HepG2 (cell line): Measurements from ENCODE around the gene EFEMP2. TPM values are rescaled to one million over a fixed set of nuclear protein-coding genes. Genes with fewer than 3 reads are reported as not detected.

Experiments used
- ATF2 ChIP-seq: sonication (generic); formaldehyde crosslinking; IDR thresholded peaks from 2 replicates; pipeline ENCODE4 v1.4.0; 2020; ENCODE audit warnings: missing genetic modification reagents
- HNF1A ChIP-seq, 2 experiments: sonication (generic) in 1 of 2; formaldehyde crosslinking in 1 of 2; IDR thresholded peaks; 2 replicates each; pipeline versions ENCODE4 v1.4.0 to v1.6.1; 2016 to 2020; ENCODE audit warnings: borderline replicate concordance in 1 of 2, low read depth in 1 of 2, mild to moderate bottlenecking in 1 of 2, missing genetic modification reagents in 1 of 2
- HNRNPL ChIP-seq: fragments of 200-400 bp; formaldehyde crosslinking; IDR thresholded peaks from 2 replicates; pipeline ENCODE4 v1.6.1; 2017; ENCODE audit warnings: mild to moderate bottlenecking, low read depth, low read length
- LCORL ChIP-seq, 2 experiments: fragments of 450-650 bp in 1 of 2; sonication (generic) in 1 of 2; formaldehyde crosslinking in 1 of 2; IDR thresholded peaks; 2 replicates each; pipeline versions ENCODE4 v1.5.0 to v1.6.1; 2017 to 2020; ENCODE audit warnings: antibody characterized with exemption in 1 of 2, missing genetic modification reagents in 1 of 2
- MAFK ChIP-seq, 2 experiments: IDR thresholded peaks in 1 of 2; conservative IDR thresholded peaks in 1 of 2; 2 replicates each; pipeline ENCODE4 v1.6.1; 2011; ENCODE audit warnings: improper control_type of control experiment in 2 of 2, low read length in 2 of 2
- MBNL3 ChIP-seq: fragments of 250-450 bp; sonication (Bioruptor Pico); conservative IDR thresholded peaks from 2 replicates; pipeline ENCODE4 v1.8.0; 2022; ENCODE audit warnings: mild to moderate bottlenecking, inconsistent platforms
- NFRKB ChIP-seq: fragments of 450-650 bp; IDR thresholded peaks from 2 replicates; pipeline ENCODE4 v1.6.1; 2017
- PHF21A ChIP-seq: sonication (generic); formaldehyde crosslinking; IDR thresholded peaks from 2 replicates; pipeline ENCODE4 v1.5.0; 2020; ENCODE audit warnings: mild to moderate bottlenecking, missing genetic modification reagents
- SMC3 ChIP-seq: IDR thresholded peaks from 2 replicates; pipeline ENCODE4 v1.6.1; 2011; ENCODE audit warnings: low read length, improper control_type of control experiment
- SUZ12 ChIP-seq: fragments of 150-350 bp; IDR thresholded peaks from 2 replicates; pipeline ENCODE4 v1.6.1; 2014; ENCODE audit warnings: low read depth, low read length
- TBP ChIP-seq: sonication (generic); formaldehyde crosslinking; IDR thresholded peaks from 2 replicates; pipeline ENCODE4 v1.5.0; 2020; ENCODE audit warnings: missing genetic modification reagents
- XBP1 ChIP-seq: sonication (generic); formaldehyde crosslinking; IDR thresholded peaks from 2 replicates; pipeline ENCODE4 v1.5.0; 2020; ENCODE audit warnings: missing genetic modification reagents
- ZBTB21 ChIP-seq: sonication (generic); formaldehyde crosslinking; IDR thresholded peaks from 2 replicates; pipeline ENCODE4 v1.4.0; 2020; ENCODE audit warnings: missing genetic modification reagents
- ZBTB8A ChIP-seq: sonication (generic); formaldehyde crosslinking; IDR thresholded peaks from 2 replicates; pipeline ENCODE4 v1.4.0; 2020; ENCODE audit warnings: mild to moderate bottlenecking, low read depth, missing genetic modification reagents, borderline replicate concordance
- ZNF143 ChIP-seq: sonication (generic); formaldehyde crosslinking; IDR thresholded peaks from 2 replicates; pipeline ENCODE4 v1.4.0; 2020; ENCODE audit warnings: missing genetic modification reagents
- ZNF20 ChIP-seq: sonication (generic); formaldehyde crosslinking; IDR thresholded peaks from 2 replicates; pipeline ENCODE4 v1.4.0; 2020; ENCODE audit warnings: mild to moderate bottlenecking, moderate library complexity, missing genetic modification reagents
- ZNF609 ChIP-seq: sonication (generic); formaldehyde crosslinking; IDR thresholded peaks from 2 replicates; pipeline ENCODE4 v1.4.0; 2020; ENCODE audit warnings: mild to moderate bottlenecking, missing genetic modification reagents, borderline replicate concordance
- ZNF678 ChIP-seq: sonication (generic); formaldehyde crosslinking; IDR thresholded peaks from 2 replicates; pipeline ENCODE4 v1.4.0; 2020; ENCODE audit warnings: mild to moderate bottlenecking, missing genetic modification reagents
- ZNF749 ChIP-seq: sonication (generic); formaldehyde crosslinking; IDR thresholded peaks from 2 replicates; pipeline ENCODE4 v1.8.0; 2022; ENCODE audit warnings: mild to moderate bottlenecking, missing genetic modification reagents, moderate library complexity, borderline replicate concordance
- ZZZ3 ChIP-seq: sonication (generic); formaldehyde crosslinking; IDR thresholded peaks from 2 replicates; pipeline ENCODE4 v1.4.0; 2020; ENCODE audit warnings: missing genetic modification reagents, mild to moderate bottlenecking, borderline replicate concordance
- polyA plus RNA-seq, 8 experiments: library from polyadenylated mRNA; depleted of rRNA in 3 of 8; stranded (reverse) in 7 of 8; unstranded in 1 of 8; fragments of >200 nt; fragmentation: Illumina TruSeq in 4 of 8; extraction: Trizol in 4 of 8; gene quantifications; 2 replicates each; pipeline versions ENCODE4 v1.2.1 to v1.2.3, GENCODE V29; 2011 to 2016; ENCODE audit warnings: low read depth in 4 of 8, missing spikeins in 1 of 8, mixed read lengths in 1 of 8; ENCODE audit not compliant: insufficient read depth in 1 of 8
- total RNA-seq, 5 experiments: library from RNA; depleted of rRNA; stranded (reverse); fragments of >200 nt; fragmentation: Illumina TruSeq; extraction: Trizol; gene quantifications; 2 replicates each; pipeline ENCODE4 v1.2.3, GENCODE V29; 2016; ENCODE audit warnings: low read depth in 1 of 5

The EFEMP2 gene
- total and polyA plus RNA-seq, 2 of the 13 experiments (the other 11 are each of a cell fraction or from before 2014, with no cell fraction given) = 7.4 to 29.7 TPM

DNA sequence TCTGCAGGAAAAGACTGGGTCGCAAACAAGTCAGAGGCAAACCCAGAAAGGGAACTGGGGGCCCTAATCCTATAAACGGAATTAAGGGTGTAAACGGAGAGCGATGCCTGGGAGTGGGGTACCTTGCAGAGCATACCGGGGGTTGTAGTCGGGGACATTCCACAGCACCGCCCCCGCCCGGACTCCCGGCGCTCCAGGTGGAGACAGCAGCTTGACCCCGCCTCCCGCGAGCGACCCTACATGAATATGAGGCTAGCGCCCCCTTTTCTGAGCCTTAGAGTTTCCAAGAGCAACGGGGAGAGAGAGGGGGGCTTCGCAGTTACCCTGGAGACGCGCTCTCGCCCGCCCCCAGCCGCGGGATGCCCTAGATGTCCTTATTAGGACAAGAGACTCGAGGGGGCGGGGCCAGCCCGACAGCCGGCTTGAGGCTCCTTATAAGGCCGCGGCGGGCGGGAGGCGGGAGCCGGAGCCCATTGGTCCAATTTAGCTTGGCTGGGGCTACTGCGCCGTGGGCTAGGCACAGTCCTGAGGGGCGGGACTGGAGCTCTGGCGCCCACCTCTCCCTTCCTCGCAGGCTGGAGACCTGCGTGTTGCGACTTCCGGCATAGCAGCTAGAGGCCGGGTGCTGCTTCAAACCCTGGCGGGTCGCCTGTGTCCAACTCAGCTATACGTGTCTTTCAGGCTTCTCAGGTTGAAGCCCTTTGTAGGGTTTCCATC, 13.3 kb downstream of the EFEMP2 start (continued):
- no peak for TF ChIP-seq ZNF20 (CRISPR knock-in tag)
- peak; percentile 67; the same call in 1 of the 2 replicates for TF ChIP-seq ZNF143
- no peak for TF ChIP-seq NFRKB
- no peak for TF ChIP-seq ZZZ3 (CRISPR knock-in tag)
- no peak for TF ChIP-seq ZNF678 (CRISPR knock-in tag)
- TF ChIP-seq SMC3 = no peak
- TF ChIP-seq MAFK (conservative IDR thresholded peaks at IDR 0.05 in 1 of 2, IDR thresholded peaks at IDR 0.05 in 1 of 2; ENCODE audit: low read length in 2 of 2) = no peak
- TF ChIP-seq ATF2 (CRISPR knock-in tag) = no peak; the same call in 1 of the 2 replicates
- no peak for TF ChIP-seq SUZ12
- TF ChIP-seq HNRNPL = no peak
- no peak for TF ChIP-seq TBP (CRISPR knock-in tag)
- TF ChIP-seq PHF21A (CRISPR knock-in tag) = no peak
- TF ChIP-seq ZBTB8A (CRISPR knock-in tag) = no peak
- no peak for TF ChIP-seq MBNL3 (CRISPR knock-in tag)
- TF ChIP-seq XBP1 (CRISPR knock-in tag) = no peak
- no peak for TF ChIP-seq LCORL (IDR thresholded peaks at IDR 0.05)
- TF ChIP-seq LCORL (CRISPR knock-in tag; IDR thresholded peaks at IDR 0.05) = peak; percentile 45; the same call in 1 of the 2 replicates
- TF ChIP-seq ZNF609 (CRISPR knock-in tag) = no peak
- no peak for TF ChIP-seq ZBTB21 (CRISPR knock-in tag)
- TF ChIP-seq HNF1A (IDR thresholded peaks at IDR 0.05; ENCODE audit: low read depth) = no peak
- TF ChIP-seq HNF1A (CRISPR knock-in tag; IDR thresholded peaks at IDR 0.05; ENCODE audit: borderline replicate concordance) = no peak
- no peak for TF ChIP-seq ZNF749 (CRISPR knock-in tag)
